ENCODE data around the gene SLC22A16.
"Not testable (repeated sequence)": the region's sequence is repeated elsewhere in the genome, so short reads cannot be mapped to it uniquely, and the experiment has no call there.

The SLC22A16 gene

GRCh38 chr6:110482774-110483400 lies 6.5 kb upstream of the SLC22A16 start:
- DNase-seq (no peak), ATAC-seq (replicated peaks) (no peak)
- Mint-ChIP-seq H3K4me1 (ENCODE audit: low read depth in 2 of 2) (no peaks in the 10 kb centered on the region), H3K4me3 (no peak overlapping the region), H3K27ac (no peak overlapping the region), H3K36me3 (ENCODE audit: insufficient read depth) (no peaks in the 10 kb centered on the region), H3K27me3 (peaks cover 42 to 50% of the 10 kb centered on the region in 2 donors), H3K9me3 (no peaks in the 10 kb centered on the region)

- Mint-ChIP-seq H3K9me3 (no peaks in the 10 kb centered on the region), H3K36me3 (ENCODE audit: insufficient read depth) (no peaks in the 10 kb centered on the region), H3K4me1 (ENCODE audit: low read depth in 2 of 2) (peaks cover 0 to 2% of the 10 kb centered on the region in 2 donors), H3K27ac (no peak overlapping the region), H3K27me3 (peaks cover 29 to 38% of the 10 kb centered on the region in 2 donors), H3K4me3 (no peak overlapping the region)
- DNase-seq = no peak
- no peak for ATAC-seq (replicated peaks)
Observed at GRCh38 chr6:110481081-110481480, 4.7 kb upstream of the SLC22A16 start.

- peaks cover 54 to 69% of the 10 kb centered on the region in 2 donors for H3K27me3 Mint-ChIP-seq
Observed at GRCh38 chr6:110475066-110475653, 1.3 kb downstream of the SLC22A16 start.

GRCh38 chr6:110474500-110474899 lies 1.9 kb downstream of the SLC22A16 start:
- Mint-ChIP-seq H3K36me3 (ENCODE audit: insufficient read depth) (no peaks in the 10 kb centered on the region), H3K4me1 (ENCODE audit: low read depth in 2 of 2) (peaks cover 6 to 7% of the 10 kb centered on the region in 2 donors), H3K9me3 (no peaks in the 10 kb centered on the region), H3K27me3 (peaks cover 55 to 70% of the 10 kb centered on the region in 2 donors), H3K4me3 (no peak overlapping the region), H3K27ac (no peak overlapping the region)
- DNase-seq (no peak), ATAC-seq (replicated peaks) (no peak)

More at GRCh38 chr6:110475066-110475653, 1.3 kb downstream of the SLC22A16 start:
- peaks cover 6 to 7% of the 10 kb centered on the region in 2 donors for H3K4me1 Mint-ChIP-seq (ENCODE audit: low read depth in 2 of 2)
- DNase-seq = no peak
- no peaks in the 10 kb centered on the region for H3K36me3 Mint-ChIP-seq (ENCODE audit: insufficient read depth)
- H3K4me3 Mint-ChIP-seq = peak overlapping the region; percentile 51 to 61
- no peaks in the 10 kb centered on the region for H3K9me3 Mint-ChIP-seq
- no peak overlapping the region for H3K27ac Mint-ChIP-seq
- ATAC-seq (replicated peaks) = no peak

GRCh38 chr6:110472739-110473138 lies 3.7 kb downstream of the SLC22A16 start:
- Mint-ChIP-seq H3K27me3 (peaks cover 44 to 57% of the 10 kb centered on the region in 2 donors), H3K27ac (no peak overlapping the region), H3K36me3 (ENCODE audit: insufficient read depth) (no peaks in the 10 kb centered on the region)

GRCh38 chr6:110471726-110472365 lies 4.6 kb downstream of the SLC22A16 start:
- Mint-ChIP-seq H3K9me3 (no peaks in the 10 kb centered on the region), H3K27ac (no peak overlapping the region), H3K27me3 (peaks cover 43 to 55% of the 10 kb centered on the region in 2 donors), H3K4me3 (no peak overlapping the region), H3K36me3 (ENCODE audit: insufficient read depth) (no peaks in the 10 kb centered on the region), H3K4me1 (ENCODE audit: low read depth in 2 of 2) (peaks cover 6 to 7% of the 10 kb centered on the region in 2 donors)
- no peak for ATAC-seq (replicated peaks)
- no peak for DNase-seq

More at GRCh38 chr6:110472739-110473138, 3.7 kb downstream of the SLC22A16 start:
- ATAC-seq (replicated peaks) (no peak), DNase-seq (no peak)
- H3K9me3 Mint-ChIP-seq = no peaks in the 10 kb centered on the region
- no peak overlapping the region for H3K4me3 Mint-ChIP-seq
- peaks cover 6 to 7% of the 10 kb centered on the region in 2 donors for H3K4me1 Mint-ChIP-seq (ENCODE audit: low read depth in 2 of 2)

- peaks cover 0 to 7% of the 10 kb centered on the region in 2 donors for H3K9me3 Mint-ChIP-seq
- no peaks in the 10 kb centered on the region for H3K4me1 Mint-ChIP-seq (ENCODE audit: low read depth in 2 of 2)
- ATAC-seq (replicated peaks) (no peak), DNase-seq (no peak)
- H3K36me3 Mint-ChIP-seq (ENCODE audit: insufficient read depth) = no peaks in the 10 kb centered on the region
- H3K27me3 Mint-ChIP-seq = peaks cover 47 to 52% of the 10 kb centered on the region in 2 donors
- H3K27ac Mint-ChIP-seq = no peak overlapping the region
- no peak overlapping the region for H3K4me3 Mint-ChIP-seq
Observed at GRCh38 chr6:110468731-110469130, 7.7 kb downstream of the SLC22A16 start.

- no peak for ATAC-seq (replicated peaks)
- no peak overlapping the region for H3K27ac Mint-ChIP-seq
- H3K9me3 Mint-ChIP-seq = peaks cover 0 to 10% of the 10 kb centered on the region in 2 donors
- H3K4me1 Mint-ChIP-seq (ENCODE audit: low read depth in 2 of 2) = no peaks in the 10 kb centered on the region
- H3K36me3 Mint-ChIP-seq (ENCODE audit: insufficient read depth) = peaks cover 3% of the 10 kb centered on the region
- peaks cover 44 to 53% of the 10 kb centered on the region in 2 donors for H3K27me3 Mint-ChIP-seq
- DNase-seq = no peak
- no peak overlapping the region for H3K4me3 Mint-ChIP-seq
Observed at GRCh38 chr6:110467566-110468140, 8.8 kb downstream of the SLC22A16 start.

GRCh38 chr6:110462884-110463481 lies 13.4 kb downstream of the SLC22A16 start:
- H3K27ac Mint-ChIP-seq = no peak overlapping the region
- H3K9me3 Mint-ChIP-seq = peaks cover 3 to 10% of the 10 kb centered on the region in 2 donors
- H3K27me3 Mint-ChIP-seq = peaks cover 40% of the 10 kb centered on the region in 2 donors
- no peak for DNase-seq
- H3K4me1 Mint-ChIP-seq (ENCODE audit: low read depth in 2 of 2) = no peaks in the 10 kb centered on the region
- H3K4me3 Mint-ChIP-seq = no peak overlapping the region
- ATAC-seq (replicated peaks) = no peak
- H3K36me3 Mint-ChIP-seq (ENCODE audit: insufficient read depth) = peaks cover 3% of the 10 kb centered on the region

GRCh38 chr6:110461376-110461775 lies 15.0 kb downstream of the SLC22A16 start:
- Mint-ChIP-seq H3K9me3 (peaks cover 3 to 10% of the 10 kb centered on the region in 2 donors), H3K27me3 (peaks cover 46 to 52% of the 10 kb centered on the region in 2 donors), H3K36me3 (ENCODE audit: insufficient read depth) (peaks cover 3% of the 10 kb centered on the region), H3K27ac (no peak overlapping the region), H3K4me1 (ENCODE audit: low read depth in 2 of 2) (no peaks in the 10 kb centered on the region), H3K4me3 (no peak overlapping the region)
- ATAC-seq (replicated peaks) = no peak
- no peak for DNase-seq

- Mint-ChIP-seq H3K27me3 (peaks cover 25 to 42% of the 10 kb centered on the region in 2 donors), H3K4me3 (no peak overlapping the region), H3K4me1 (ENCODE audit: low read depth in 2 of 2) (no peaks in the 10 kb centered on the region), H3K27ac (no peak overlapping the region), H3K9me3 (peaks cover 3 to 7% of the 10 kb centered on the region in 2 donors), H3K36me3 (ENCODE audit: insufficient read depth) (peaks cover 3% of the 10 kb centered on the region)
- DNase-seq (no peak), ATAC-seq (replicated peaks) (no peak)
Observed at GRCh38 chr6:110459137-110459536, 17.3 kb downstream of the SLC22A16 start.

GRCh38 chr6:110458476-110458875 lies 17.9 kb downstream of the SLC22A16 start:
- no peak for ATAC-seq (replicated peaks)
- no peak overlapping the region for H3K27ac Mint-ChIP-seq
- DNase-seq = no peak
- H3K4me3 Mint-ChIP-seq = no peak overlapping the region
- H3K4me1 Mint-ChIP-seq (ENCODE audit: low read depth in 2 of 2) = no peaks in the 10 kb centered on the region
- H3K36me3 Mint-ChIP-seq (ENCODE audit: insufficient read depth) = peaks cover 3% of the 10 kb centered on the region
- peaks cover 25 to 36% of the 10 kb centered on the region in 2 donors for H3K27me3 Mint-ChIP-seq
- H3K9me3 Mint-ChIP-seq = peaks cover 0 to 3% of the 10 kb centered on the region in 2 donors

GRCh38 chr6:110457567-110458175 lies 18.7 kb downstream of the SLC22A16 start:
- not testable (repeated sequence) for H3K36me3 Mint-ChIP-seq (ENCODE audit: insufficient read depth); DNase-seq; H3K4me1 Mint-ChIP-seq (ENCODE audit: low read depth in 2 of 2); H3K27ac Mint-ChIP-seq; H3K4me3 Mint-ChIP-seq; H3K9me3 Mint-ChIP-seq; ATAC-seq (replicated peaks)
- peaks cover 32 to 35% of the 10 kb centered on the region in 2 donors for H3K27me3 Mint-ChIP-seq

Measured in effector memory CD8-positive, alpha-beta T cell (primary cell).